PFSK-1 (cell line): ENCODE results near the gene WDR4.

ENCODE experiments used
- POLR2AphosphoS5 ChIP-seq: IDR thresholded peaks from 2 replicates; pipeline ENCODE4 v1.6.1; 2012; ENCODE audit warnings: low read depth, mild to moderate bottlenecking, control low read depth, low read length, moderate library complexity
- SIN3A ChIP-seq: IDR thresholded peaks from 2 replicates; pipeline ENCODE4 v1.6.1; 2012; ENCODE audit warnings: mild to moderate bottlenecking, low read length, moderate library complexity, borderline replicate concordance; ENCODE audit not compliant: insufficient read depth
- TAF1 ChIP-seq: IDR thresholded peaks from 2 replicates; pipeline ENCODE4 v1.6.1; 2012; ENCODE audit warnings: low read length, control low read depth, borderline replicate concordance; ENCODE audit not compliant: insufficient read depth
- TF ChIP-seq, protein P1 (sequence below), 2 experiments: IDR thresholded peaks; 2 replicates each; pipeline versions ENCODE4 v1.6.1 to v1.8.0; 2011 to 2012; ENCODE audit warnings: low read depth in 2 of 2, low read length in 2 of 2, control low read depth in 1 of 2, inconsistent platforms in 1 of 2, mild to moderate bottlenecking in 1 of 2, moderate library complexity in 1 of 2; ENCODE audit not compliant: insufficient read depth in 1 of 2

- TF ChIP-seq, protein P1, sequence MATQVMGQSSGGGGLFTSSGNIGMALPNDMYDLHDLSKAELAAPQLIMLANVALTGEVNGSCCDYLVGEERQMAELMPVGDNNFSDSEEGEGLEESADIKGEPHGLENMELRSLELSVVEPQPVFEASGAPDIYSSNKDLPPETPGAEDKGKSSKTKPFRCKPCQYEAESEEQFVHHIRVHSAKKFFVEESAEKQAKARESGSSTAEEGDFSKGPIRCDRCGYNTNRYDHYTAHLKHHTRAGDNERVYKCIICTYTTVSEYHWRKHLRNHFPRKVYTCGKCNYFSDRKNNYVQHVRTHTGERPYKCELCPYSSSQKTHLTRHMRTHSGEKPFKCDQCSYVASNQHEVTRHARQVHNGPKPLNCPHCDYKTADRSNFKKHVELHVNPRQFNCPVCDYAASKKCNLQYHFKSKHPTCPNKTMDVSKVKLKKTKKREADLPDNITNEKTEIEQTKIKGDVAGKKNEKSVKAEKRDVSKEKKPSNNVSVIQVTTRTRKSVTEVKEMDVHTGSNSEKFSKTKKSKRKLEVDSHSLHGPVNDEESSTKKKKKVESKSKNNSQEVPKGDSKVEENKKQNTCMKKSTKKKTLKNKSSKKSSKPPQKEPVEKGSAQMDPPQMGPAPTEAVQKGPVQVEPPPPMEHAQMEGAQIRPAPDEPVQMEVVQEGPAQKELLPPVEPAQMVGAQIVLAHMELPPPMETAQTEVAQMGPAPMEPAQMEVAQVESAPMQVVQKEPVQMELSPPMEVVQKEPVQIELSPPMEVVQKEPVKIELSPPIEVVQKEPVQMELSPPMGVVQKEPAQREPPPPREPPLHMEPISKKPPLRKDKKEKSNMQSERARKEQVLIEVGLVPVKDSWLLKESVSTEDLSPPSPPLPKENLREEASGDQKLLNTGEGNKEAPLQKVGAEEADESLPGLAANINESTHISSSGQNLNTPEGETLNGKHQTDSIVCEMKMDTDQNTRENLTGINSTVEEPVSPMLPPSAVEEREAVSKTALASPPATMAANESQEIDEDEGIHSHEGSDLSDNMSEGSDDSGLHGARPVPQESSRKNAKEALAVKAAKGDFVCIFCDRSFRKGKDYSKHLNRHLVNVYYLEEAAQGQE (IDR thresholded peaks at IDR 0.05; ENCODE audit: insufficient read depth in 1 of 2, low read depth in 2 of 2, low read length in 2 of 2): no peak
- TF ChIP-seq POLR2AphosphoS5: no peak
- TF ChIP-seq TAF1: no peak
- TF ChIP-seq SIN3A: no peak
Observed at GRCh38 chr21:42847726-42848125, 31.6 kb downstream of the WDR4 start.
